COLO668 (cell line): ENCODE results near the gene MOXD1.

ENCODE experiments used
- DNase-seq: peaks from one replicate; lab custom pipeline; 2025; ENCODE audit not compliant: unreplicated experiment; lab: John Stamatoyannopoulos, UW

Gene MOXD1

GRCh38 chr6:132400555-132400882 lies 756 bp downstream of the MOXD1 start:
- DNase-seq = no peak

GRCh38 chr6:132399376-132400074 lies 1.8 kb downstream of the MOXD1 start:
- no peak for DNase-seq

GRCh38 chr6:132395015-132395597 lies 6.2 kb downstream of the MOXD1 start:
- no peak for DNase-seq

- DNase-seq = no peak
Observed at GRCh38 chr6:132392792-132393191, 8.5 kb downstream of the MOXD1 start.

- no peak for DNase-seq
Observed at GRCh38 chr6:132392270-132392646, 9.0 kb downstream of the MOXD1 start.

- DNase-seq = no peak
Observed at GRCh38 chr6:132391391-132392269, 9.6 kb downstream of the MOXD1 start.

- no peak for DNase-seq
Observed at GRCh38 chr6:132390451-132390850, 10.8 kb downstream of the MOXD1 start.

GRCh38 chr6:132390017-132390416 lies 11.3 kb downstream of the MOXD1 start:
- no peak for DNase-seq

- no peak for DNase-seq
Observed at GRCh38 chr6:132388291-132388690, 13.0 kb downstream of the MOXD1 start.

- DNase-seq = no peak
Observed at GRCh38 chr6:132382630-132383175, 18.6 kb downstream of the MOXD1 start.

- no peak for DNase-seq
Observed at GRCh38 chr6:132381381-132381780, 19.9 kb downstream of the MOXD1 start.

GRCh38 chr6:132380358-132381029 lies 20.8 kb downstream of the MOXD1 start:
- no peak for DNase-seq

- DNase-seq = no peak
Observed at GRCh38 chr6:132369526-132369925, 31.7 kb downstream of the MOXD1 start.

- no peak for DNase-seq
Observed at GRCh38 chr6:132368916-132369481, 32.3 kb downstream of the MOXD1 start.

- no peak for DNase-seq
Observed at GRCh38 chr6:132365281-132365907, 35.9 kb downstream of the MOXD1 start.

- no peak for DNase-seq
Observed at GRCh38 chr6:132364306-132365074, 36.8 kb downstream of the MOXD1 start.

- DNase-seq = no peak
Observed at GRCh38 chr6:132362442-132363185, 38.7 kb downstream of the MOXD1 start.

GRCh38 chr6:132361101-132361500 lies 40.2 kb downstream of the MOXD1 start:
- no peak for DNase-seq

- no peak for DNase-seq
Observed at GRCh38 chr6:132359886-132360285, 41.4 kb downstream of the MOXD1 start.
